GDM1 (cell line): Measurements from ENCODE around the gene ABCF3.
A peak's percentile ranks its signal among the peaks of the same experiment; 100 is the strongest.
"Not testable (repeated sequence)": the region's sequence is repeated elsewhere in the genome, so short reads cannot be mapped to it uniquely, and the experiment has no call there.

Experiments used
- DNase-seq: peaks from one replicate; lab custom pipeline; 2025; lab: John Stamatoyannopoulos, UW

ABCF3 gene, protein sequence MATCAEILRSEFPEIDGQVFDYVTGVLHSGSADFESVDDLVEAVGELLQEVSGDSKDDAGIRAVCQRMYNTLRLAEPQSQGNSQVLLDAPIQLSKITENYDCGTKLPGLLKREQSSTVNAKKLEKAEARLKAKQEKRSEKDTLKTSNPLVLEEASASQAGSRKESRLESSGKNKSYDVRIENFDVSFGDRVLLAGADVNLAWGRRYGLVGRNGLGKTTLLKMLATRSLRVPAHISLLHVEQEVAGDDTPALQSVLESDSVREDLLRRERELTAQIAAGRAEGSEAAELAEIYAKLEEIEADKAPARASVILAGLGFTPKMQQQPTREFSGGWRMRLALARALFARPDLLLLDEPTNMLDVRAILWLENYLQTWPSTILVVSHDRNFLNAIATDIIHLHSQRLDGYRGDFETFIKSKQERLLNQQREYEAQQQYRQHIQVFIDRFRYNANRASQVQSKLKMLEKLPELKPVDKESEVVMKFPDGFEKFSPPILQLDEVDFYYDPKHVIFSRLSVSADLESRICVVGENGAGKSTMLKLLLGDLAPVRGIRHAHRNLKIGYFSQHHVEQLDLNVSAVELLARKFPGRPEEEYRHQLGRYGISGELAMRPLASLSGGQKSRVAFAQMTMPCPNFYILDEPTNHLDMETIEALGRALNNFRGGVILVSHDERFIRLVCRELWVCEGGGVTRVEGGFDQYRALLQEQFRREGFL

GRCh38 chr3:184186184-184186901 is at the start of gene ABCF3:
ABCF3 (plus strand) TSS chr3:184186199; CDS start chr3:184186208, 9 bp downstream.
- no peak for DNase-seq

DNA sequence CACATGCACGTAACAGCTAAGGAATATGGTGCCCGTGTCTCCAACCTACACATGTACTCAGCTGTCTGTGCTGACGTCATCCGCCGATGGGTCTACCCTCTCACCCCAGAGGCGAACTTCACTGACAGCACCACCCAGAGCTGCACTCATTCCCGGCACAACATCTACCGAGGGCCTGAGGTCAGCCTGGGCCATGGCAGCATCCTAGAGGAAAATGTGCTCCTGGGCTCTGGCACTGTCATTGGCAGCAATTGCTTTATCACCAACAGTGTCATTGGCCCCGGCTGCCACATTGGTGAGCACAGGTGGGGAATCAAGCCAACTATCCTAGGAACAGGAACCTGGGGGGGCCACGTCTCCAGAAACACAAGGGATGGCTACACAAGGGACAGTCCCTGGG is 45.6 kb upstream of the ABCF3 start:
- no peak for DNase-seq

GRCh38 chr3:184142199-184142598 is 43.8 kb upstream of the ABCF3 start:
- no peak for DNase-seq

DNA sequence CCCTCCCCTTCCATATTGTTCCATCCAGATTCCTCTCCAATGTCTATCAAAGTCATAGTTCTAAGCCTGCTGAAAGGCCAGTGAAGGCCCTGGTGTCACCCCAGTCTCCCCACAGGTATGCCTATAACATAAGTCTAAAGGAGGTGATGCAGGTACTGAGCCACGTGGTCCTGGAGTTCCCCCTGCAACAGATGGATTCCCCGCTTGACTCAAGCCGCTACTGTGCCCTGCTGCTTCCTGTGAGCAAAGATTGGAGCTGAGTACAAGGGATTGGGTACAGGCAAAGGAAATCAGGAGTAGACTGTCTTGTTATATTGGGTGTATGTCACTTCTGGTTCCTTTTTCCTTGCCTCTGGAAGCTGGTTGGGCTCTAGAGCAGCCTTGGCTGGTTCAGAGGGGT is 42.7 kb upstream of the ABCF3 start:
- no peak for DNase-seq

GRCh38 chr3:184144505-184144904 is 41.5 kb upstream of the ABCF3 start:
- no peak for DNase-seq

DNA sequence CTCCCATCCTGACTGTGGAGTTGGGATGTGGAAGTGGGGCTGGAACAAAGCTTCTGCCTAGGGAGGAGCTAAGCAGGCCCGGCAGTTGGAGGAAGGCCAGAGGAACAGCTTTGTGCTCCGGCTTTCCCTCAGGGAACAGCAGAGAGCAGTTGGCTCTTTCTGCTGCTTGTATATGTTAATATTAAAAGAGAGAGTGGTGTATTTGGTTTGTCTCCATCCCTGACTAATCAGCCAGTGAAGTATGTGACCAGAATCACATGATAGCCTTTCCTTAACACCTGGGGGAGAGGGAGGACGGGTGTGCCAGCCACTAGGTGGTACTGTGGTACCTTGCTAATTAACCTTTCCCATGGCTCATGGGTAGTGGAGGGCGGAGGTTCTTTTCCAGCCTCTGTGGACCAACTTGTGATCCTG is 40.9 kb upstream of the ABCF3 start:
- no peak for DNase-seq

GRCh38 chr3:184145751-184146270 is 40.2 kb upstream of the ABCF3 start:
- DNase-seq = no peak

GRCh38 chr3:184148076-184148475 is 37.9 kb upstream of the ABCF3 start:
- no peak for DNase-seq

DNA sequence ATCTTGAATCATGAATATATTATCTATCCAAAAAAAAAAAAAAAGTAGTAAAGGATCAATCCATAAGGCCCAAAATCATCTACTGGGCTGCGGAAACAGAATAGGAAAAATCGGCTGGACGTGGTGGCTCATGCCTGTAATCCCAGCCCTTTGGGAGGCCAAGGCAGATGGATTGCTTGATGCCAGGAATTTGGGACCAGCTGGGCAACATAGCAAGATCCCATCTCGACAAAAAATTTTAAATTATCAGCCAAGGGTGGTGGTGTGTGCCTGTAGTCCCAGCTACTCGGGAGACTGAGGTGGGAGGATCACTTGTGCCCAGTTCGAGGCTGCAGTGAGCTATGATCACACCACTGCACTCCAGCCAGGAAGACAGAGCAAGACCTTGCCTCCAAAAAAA is 36.9 kb upstream of the ABCF3 start:
- DNase-seq = no peak

- not testable (repeated sequence) for DNase-seq
Measured at GRCh38 chr3:184149770-184150169, 36.2 kb upstream of the ABCF3 start.

GRCh38 chr3:184154885-184155643 is 30.9 kb upstream of the ABCF3 start, which contains the start of gene DVL3:
DVL3 (plus strand) TSS chr3:184155377; CDS start chr3:184155636, 259 bp downstream.
- DNase-seq = peak; percentile 21

DNA sequence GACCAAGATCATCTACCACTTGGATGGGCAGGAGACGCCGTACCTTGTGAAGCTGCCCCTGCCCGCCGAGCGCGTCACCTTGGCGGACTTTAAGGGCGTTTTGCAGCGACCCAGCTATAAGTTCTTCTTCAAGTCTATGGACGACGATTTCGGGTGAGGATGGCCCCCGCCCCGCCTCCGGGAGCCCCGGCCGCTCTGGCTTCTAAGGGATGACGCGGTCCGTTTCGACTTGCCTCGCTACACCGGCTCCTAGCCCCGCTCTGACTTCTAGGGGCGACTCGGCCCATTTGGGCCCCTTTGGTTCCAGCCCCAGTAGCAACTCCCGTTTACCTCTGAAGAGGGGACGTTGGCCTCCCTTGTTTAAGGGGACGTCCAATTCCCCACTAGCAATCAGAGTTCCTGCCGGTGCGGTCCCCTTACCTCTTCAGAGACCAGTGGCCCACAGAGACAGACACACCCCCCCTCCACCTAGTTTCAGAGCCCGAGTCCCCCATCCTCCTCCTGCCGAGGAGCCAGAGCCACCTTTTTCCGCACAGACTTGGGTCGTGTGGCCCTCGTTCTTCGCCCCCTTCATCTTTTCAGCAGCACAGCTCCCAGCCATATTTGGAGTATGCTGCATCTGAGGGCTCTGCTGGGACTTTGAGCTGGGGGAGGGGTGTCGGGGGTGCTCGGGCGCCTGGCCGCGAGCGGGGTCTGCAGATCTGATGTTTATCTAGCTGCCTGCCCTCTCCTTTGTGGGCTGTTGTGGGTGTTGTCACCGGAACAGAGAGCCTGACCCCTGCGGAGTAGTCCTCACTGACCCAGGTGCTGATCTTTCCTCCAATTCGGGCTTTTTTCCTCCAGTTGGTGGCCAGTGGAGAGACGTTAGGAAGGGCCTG is 30.1 kb upstream of the ABCF3 start:
- DNase-seq = no peak

DNA sequence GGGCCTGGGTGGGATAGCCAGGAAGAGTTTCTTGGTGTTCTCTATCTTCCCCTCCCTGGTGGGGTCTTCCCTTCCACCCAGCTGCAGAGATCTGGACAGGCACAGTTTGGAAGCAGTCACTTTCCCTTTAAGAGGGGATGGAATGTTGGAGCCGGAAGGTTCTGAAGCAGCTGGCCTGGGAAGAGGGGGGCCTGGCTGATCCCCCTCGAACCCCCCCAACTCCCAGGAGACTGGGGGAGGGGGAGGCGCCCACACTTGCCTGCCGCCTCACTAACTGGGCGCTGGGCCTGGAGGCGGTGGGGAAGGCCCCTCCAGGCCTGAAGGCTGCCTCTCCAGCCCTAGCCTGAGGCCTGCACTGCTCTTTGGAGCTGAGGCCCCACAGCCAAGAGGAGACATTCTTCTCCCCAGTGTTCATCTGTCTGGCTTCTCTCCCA is 29.5 kb upstream of the ABCF3 start:
- DNase-seq = no peak

GRCh38 chr3:184157206-184157605 is 28.8 kb upstream of the ABCF3 start:
- DNase-seq = no peak

DNA sequence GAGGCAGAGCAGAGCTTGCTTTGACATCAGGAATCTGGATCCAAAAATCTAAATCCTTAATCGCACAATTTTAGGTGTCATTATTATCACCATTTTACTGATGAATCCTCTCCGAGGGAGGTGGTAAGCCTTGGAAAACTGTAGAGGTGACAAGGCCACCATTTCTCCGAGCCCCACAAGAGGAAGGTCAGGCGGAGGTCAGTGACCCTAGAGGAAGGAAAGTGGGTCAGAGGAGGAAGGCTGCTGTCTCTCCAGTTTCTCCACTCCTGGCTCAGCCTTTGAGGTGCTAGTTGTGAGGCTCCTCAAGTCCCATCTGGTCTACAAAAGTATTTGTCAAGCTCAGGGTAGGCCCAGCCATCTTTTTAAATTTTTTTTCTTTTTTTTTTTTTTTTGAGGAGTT is 27.6 kb upstream of the ABCF3 start:
- no peak for DNase-seq

- DNase-seq = no peak
Measured at GRCh38 chr3:184160456-184160855, 25.5 kb upstream of the ABCF3 start.

DNA sequence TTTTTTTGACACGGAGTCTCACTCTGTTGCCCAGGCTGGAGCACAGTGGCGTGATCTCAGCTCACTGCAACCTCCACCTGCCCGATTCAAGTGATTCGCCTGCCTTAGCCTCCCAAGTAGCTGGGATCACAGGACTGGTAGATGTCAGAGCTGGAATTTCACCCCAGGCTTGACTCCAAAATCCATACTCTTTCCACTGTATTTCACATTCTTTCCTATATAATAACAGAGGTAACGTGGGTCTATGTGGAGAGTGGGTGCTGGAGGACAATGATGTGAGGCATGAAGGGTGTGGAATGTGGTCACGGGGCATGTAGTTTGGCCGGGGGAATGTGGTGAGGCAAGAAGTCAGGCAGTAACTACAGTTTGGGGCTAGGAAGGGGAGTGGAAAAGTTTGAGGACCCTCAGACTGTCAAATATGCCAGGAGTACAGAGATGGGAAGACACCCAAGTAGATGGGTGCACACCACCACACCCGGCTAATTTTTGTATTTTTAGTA is 23.4 kb upstream of the ABCF3 start:
- DNase-seq = not testable (repeated sequence)

GRCh38 chr3:184164648-184165330 is 21.2 kb upstream of the ABCF3 start:
- no peak for DNase-seq

GRCh38 chr3:184165543-184165942 is 20.5 kb upstream of the ABCF3 start:
- no peak for DNase-seq

DNA sequence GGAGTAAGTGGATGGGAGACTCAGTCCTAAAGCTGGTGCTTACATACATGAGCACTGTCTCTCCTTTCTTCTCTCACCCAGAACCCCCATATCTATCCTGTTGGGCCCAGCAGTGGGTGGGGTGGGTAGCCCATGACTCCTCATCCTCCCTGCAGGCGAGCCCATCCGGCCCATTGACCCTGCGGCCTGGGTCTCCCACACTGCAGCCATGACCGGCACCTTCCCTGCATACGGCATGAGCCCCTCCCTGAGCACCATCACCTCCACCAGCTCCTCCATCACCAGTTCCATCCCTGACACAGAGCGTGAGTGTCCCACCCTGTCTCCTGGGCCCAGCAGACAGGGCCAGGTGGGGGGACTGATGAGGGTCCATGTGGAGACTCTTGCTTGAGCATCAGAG is 19.3 kb upstream of the ABCF3 start:
- no peak for DNase-seq
